Measurements from ENCODE around the gene TNFAIP8. TPM values are rescaled to one million over a fixed set of nuclear protein-coding genes. Genes with fewer than 3 reads are reported as not detected.

The TNFAIP8 gene
- total and polyA plus RNA-seq, 9 of the 15 experiments (the other 6 are each of a cell fraction or from before 2014, with no cell fraction given), result 29.9 to 52.2 (median 44.8) TPM

DNA sequence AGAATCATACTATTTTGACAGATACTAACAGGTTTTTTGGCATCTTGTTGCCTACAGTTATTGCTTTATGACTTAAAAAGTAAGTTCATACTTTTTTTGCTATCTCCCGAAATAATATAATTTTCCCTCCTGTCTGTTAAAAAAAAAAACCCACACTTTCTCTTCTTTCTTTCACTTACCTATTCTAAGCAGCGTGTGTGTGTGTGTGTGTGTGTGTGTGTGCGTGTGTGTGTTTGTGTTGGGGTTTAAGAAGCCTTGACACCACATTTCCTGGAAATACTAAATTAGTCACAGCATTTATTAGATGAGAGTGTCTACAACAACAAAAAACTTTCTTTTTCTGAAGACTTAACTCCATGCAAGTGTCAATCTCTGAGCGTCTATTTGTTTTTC lies 12.4 kb downstream of the TNFAIP8 start:
- no TSS peak for BruUV-seq (replicated peaks)
- ATAC-seq (no peak), FAIRE-seq (no peak), DNase-seq (ENCODE audit: extremely low read depth in 1 of 4, low spot score in 3 of 4) (no peak)
- TF ChIP-seq XRCC3 (IDR thresholded peaks at IDR 0.05) (no peak), ZNF707 (CRISPR knock-in tag; conservative IDR thresholded peaks at IDR 0.05) (no peak), SRSF3 (IDR thresholded peaks at IDR 0.05; ENCODE audit: insufficient read depth, low read length) (no peak), EZH2 (IDR thresholded peaks at IDR 0.05; ENCODE audit: borderline replicate concordance, low read depth, low read length) (no peak), RUNX1 (IDR thresholded peaks at IDR 0.05; ENCODE audit: low read depth) (no peak), GABPB1 (CRISPR knock-in tag; IDR thresholded peaks at IDR 0.05) (no peak)
- no peak overlapping the region for H3K9ac ChIP-seq (ENCODE audit: insufficient read depth in 1 of 2, low read depth in 2 of 2, low read length in 2 of 2)
- POLR2A ChIA-PET, result interaction anchor here (0.7 to 3.0 kb wide), 2 partner anchors 12 to 15 kb away, joined by 3 to 18 read pairs; no protein-coding TSS in a partner anchor
- intact Hi-C loops (cut with micrococcal nuclease) (no loop called here), in situ Hi-C loops (cut with MboI) (no loop called here)
- CTCF ChIA-PET (ENCODE audit: low intra/inter-chr PET ratio), result no interaction called here
- H3K4me3 ChIP-seq, result no peak overlapping the region
- no peaks in the 10 kb centered on the region for H3K27me3 ChIP-seq (ENCODE audit: control insufficient read depth in 2 of 2, insufficient read depth in 2 of 2, low read length in 2 of 2)
- no peak overlapping the region for H2AFZ ChIP-seq (ENCODE audit: low read depth, low read length)
- H3K27ac ChIP-seq (ENCODE audit: extremely low read depth, low read depth, low read length), result no peak overlapping the region
- WGBS (ENCODE audit: insufficient coverage, low coverage, missing lambda C conversion rate), result 48% methylated on average over 4 of the region's 4 CpGs
- H3K4me1 ChIP-seq (replicated peaks in 1 of 2; ENCODE audit: control insufficient read depth in 2 of 2, insufficient read depth in 2 of 2, low read length in 2 of 2), result peaks cover 0 to 22% of the 10 kb centered on the region in 2 experiments; a peak in 2 of 5 replicates
- no peak overlapping the region for H3K4me2 ChIP-seq (ENCODE audit: insufficient read depth, low read length)
- H3K36me3 ChIP-seq (ENCODE audit: control insufficient read depth, insufficient read depth, low read length), result no peaks in the 10 kb centered on the region; the same call in 2 of the 3 replicates
- no peaks in the 10 kb centered on the region for H4K20me1 ChIP-seq (replicated peaks; ENCODE audit: control insufficient read depth, insufficient read depth, low read length)
- H3K9me1 ChIP-seq (ENCODE audit: control insufficient read depth, insufficient read depth, low read length), result no peaks in the 10 kb centered on the region
- no peaks in the 10 kb centered on the region for H3K9me3 ChIP-seq (replicated peaks; ENCODE audit: control insufficient read depth, insufficient read depth, low read depth, low read length)
- peaks cover 40% of the 10 kb centered on the region; the same call in 2 of the 3 replicates for H3K79me2 ChIP-seq (ENCODE audit: control insufficient read depth, insufficient read depth, low read length)

DNA sequence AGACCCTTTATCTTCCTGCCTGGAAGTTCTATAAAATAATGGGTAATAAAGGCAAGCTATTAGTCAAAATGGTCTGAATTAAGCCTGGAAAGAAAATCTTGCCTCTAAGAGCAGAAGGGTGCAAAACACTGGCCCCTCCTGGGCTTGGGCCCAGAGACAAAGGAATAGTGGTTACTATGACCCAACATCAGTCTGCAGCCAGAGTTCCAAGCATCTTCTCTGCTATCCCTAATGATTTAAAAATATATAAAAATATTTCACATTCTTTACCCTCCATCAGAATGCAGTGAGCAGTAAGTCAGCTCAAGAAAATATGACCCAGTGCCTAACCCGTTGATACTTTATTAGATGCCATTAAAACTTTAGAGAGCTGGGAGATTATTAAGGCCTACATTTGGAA lies 14.7 kb downstream of the TNFAIP8 start:
- H3K27ac ChIP-seq (ENCODE audit: extremely low read depth, low read depth, low read length), result no peak overlapping the region
- BruUV-seq (replicated peaks), result no TSS peak
- POLR2A ChIA-PET, result interaction anchor here (1.0 to 3.0 kb wide), 2 partner anchors 9 to 10 kb away, joined by 5 to 18 read pairs; no protein-coding TSS in a partner anchor
- no peak for TF ChIP-seq CBFA2T2 (conservative IDR thresholded peaks at IDR 0.05)
- TF ChIP-seq, protein P1, sequence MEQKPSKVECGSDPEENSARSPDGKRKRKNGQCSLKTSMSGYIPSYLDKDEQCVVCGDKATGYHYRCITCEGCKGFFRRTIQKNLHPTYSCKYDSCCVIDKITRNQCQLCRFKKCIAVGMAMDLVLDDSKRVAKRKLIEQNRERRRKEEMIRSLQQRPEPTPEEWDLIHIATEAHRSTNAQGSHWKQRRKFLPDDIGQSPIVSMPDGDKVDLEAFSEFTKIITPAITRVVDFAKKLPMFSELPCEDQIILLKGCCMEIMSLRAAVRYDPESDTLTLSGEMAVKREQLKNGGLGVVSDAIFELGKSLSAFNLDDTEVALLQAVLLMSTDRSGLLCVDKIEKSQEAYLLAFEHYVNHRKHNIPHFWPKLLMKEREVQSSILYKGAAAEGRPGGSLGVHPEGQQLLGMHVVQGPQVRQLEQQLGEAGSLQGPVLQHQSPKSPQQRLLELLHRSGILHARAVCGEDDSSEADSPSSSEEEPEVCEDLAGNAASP (IDR thresholded peaks at IDR 0.05), result no peak
- TF ChIP-seq SRF (CRISPR knock-in tag; IDR thresholded peaks at IDR 0.05), result no peak
- TF ChIP-seq SOX6 (IDR thresholded peaks at IDR 0.05), result no peak

More for the DNA sequence above, 14.7 kb downstream of the TNFAIP8 start:
- Histone ChIP-seq H2AFZ (ENCODE audit: low read depth, low read length) (no peak overlapping the region), H3K4me1 (replicated peaks in 1 of 2; ENCODE audit: control insufficient read depth in 2 of 2, insufficient read depth in 2 of 2, low read length in 2 of 2) (peaks cover 0 to 22% of the 10 kb centered on the region in 2 experiments; a peak in 2 of 5 replicates), H3K79me2 (ENCODE audit: control insufficient read depth, insufficient read depth, low read length) (peaks cover 40% of the 10 kb centered on the region), H3K9ac (ENCODE audit: insufficient read depth in 1 of 2, low read depth in 2 of 2, low read length in 2 of 2) (no peak overlapping the region), H3K4me3 (no peak overlapping the region), H3K9me1 (ENCODE audit: control insufficient read depth, insufficient read depth, low read length) (no peaks in the 10 kb centered on the region), H3K36me3 (ENCODE audit: control insufficient read depth, insufficient read depth, low read length) (peaks cover 2% of the 10 kb centered on the region; the same call in 1 of the 3 replicates), H4K20me1 (replicated peaks; ENCODE audit: control insufficient read depth, insufficient read depth, low read length) (no peaks in the 10 kb centered on the region), H3K9me3 (replicated peaks; ENCODE audit: control insufficient read depth, insufficient read depth, low read depth, low read length) (no peaks in the 10 kb centered on the region), H3K27me3 (ENCODE audit: control insufficient read depth in 2 of 2, insufficient read depth in 2 of 2, low read length in 2 of 2) (no peaks in the 10 kb centered on the region), H3K4me2 (ENCODE audit: insufficient read depth, low read length) (no peak overlapping the region)
- ATAC-seq, result no peak
- intact Hi-C loops (cut with micrococcal nuclease) (no loop called here), in situ Hi-C loops (cut with MboI) (no loop called here)
- CTCF ChIA-PET (ENCODE audit: low intra/inter-chr PET ratio), result no interaction called here
- WGBS (ENCODE audit: insufficient coverage, low coverage, missing lambda C conversion rate), result 94% methylated on average over 1 of the region's 1 CpG
- peak; percentile 23 for FAIRE-seq
- no peak for DNase-seq (ENCODE audit: extremely low read depth in 1 of 4, low spot score in 3 of 4)
